GM19467 (cell line): Measurements from ENCODE around the gene TAC3.
"Not testable (repeated sequence)": the region's sequence is repeated elsewhere in the genome, so short reads cannot be mapped to it uniquely, and the experiment has no call there.

Experiments
- ATAC-seq: cut with Tn5 transposase; IDR thresholded peaks from one replicate; pipeline ENCODE4 v1.9.1; 2021; ENCODE audit warnings: mild to moderate bottlenecking, moderate library complexity; ENCODE audit not compliant: unreplicated experiment

Gene TAC3

GRCh38 chr12:57016348-57016747 is at the start of gene TAC3:
Gene TAC3 (minus strand): TSS chr12:57016529. CDS start chr12:57015797, 732 bp downstream.
- ATAC-seq, result no peak

GRCh38 chr12:57063991-57064685 is 47.8 kb upstream of the TAC3 start:
- peak; percentile 65 for ATAC-seq

GRCh38 chr12:57058454-57058853 is 42.1 kb upstream of the TAC3 start:
- ATAC-seq, result no peak

- ATAC-seq, result no peak
Measured at GRCh38 chr12:57057067-57057751, 40.9 kb upstream of the TAC3 start.

- no peak for ATAC-seq
Measured at GRCh38 chr12:57055824-57056223, 39.5 kb upstream of the TAC3 start.

- ATAC-seq, result not testable (repeated sequence)
Measured at GRCh38 chr12:57053901-57054300, 37.6 kb upstream of the TAC3 start.

GRCh38 chr12:57053146-57053545 is 36.8 kb upstream of the TAC3 start:
- ATAC-seq, result not testable (repeated sequence)

GRCh38 chr12:57051011-57051410 is 34.7 kb upstream of the TAC3 start:
- no peak for ATAC-seq

- ATAC-seq, result no peak
Measured at GRCh38 chr12:57049890-57050289, 33.6 kb upstream of the TAC3 start, which contains the start of gene MYO1A. Gene MYO1A (minus strand): TSS chr12:57050129. CDS start chr12:57048323, 1,806 bp downstream.

- no peak for ATAC-seq
Measured at GRCh38 chr12:57049119-57049446, 32.8 kb upstream of the TAC3 start.

- no peak for ATAC-seq
Measured at GRCh38 chr12:57048423-57049118, 32.2 kb upstream of the TAC3 start.

- no peak for ATAC-seq
Measured at GRCh38 chr12:57047981-57048380, 31.7 kb upstream of the TAC3 start.

- no peak for ATAC-seq
Measured at GRCh38 chr12:57046947-57047890, 30.9 kb upstream of the TAC3 start.

GRCh38 chr12:57046086-57046791 is 29.9 kb upstream of the TAC3 start:
- no peak for ATAC-seq

GRCh38 chr12:57044889-57045288 is 28.6 kb upstream of the TAC3 start:
- ATAC-seq, result no peak

GRCh38 chr12:57044468-57044867 is 28.1 kb upstream of the TAC3 start:
- no peak for ATAC-seq

GRCh38 chr12:57042695-57043094 is 26.4 kb upstream of the TAC3 start:
- ATAC-seq, result no peak

- ATAC-seq, result no peak
Measured at GRCh38 chr12:57040750-57041149, 24.4 kb upstream of the TAC3 start.

- ATAC-seq, result no peak
Measured at GRCh38 chr12:57040211-57040610, 23.9 kb upstream of the TAC3 start.
